Stimulated activated CD4-positive, alpha-beta T cell treated with anti-CD3 and anti-CD28 coated beads, Interleukin-15, amount 100 ng/mL, for 24 hours (primary cell): ENCODE data around the gene INTS11.
"Not testable (repeated sequence)": the region's sequence is repeated elsewhere in the genome, so short reads cannot be mapped to it uniquely, and the experiment has no call there.

Experiments
- DNase-seq: peaks from one replicate; pipeline ENCODE4 v3.0.0-alpha.2; 2020

The INTS11 gene

DNA sequence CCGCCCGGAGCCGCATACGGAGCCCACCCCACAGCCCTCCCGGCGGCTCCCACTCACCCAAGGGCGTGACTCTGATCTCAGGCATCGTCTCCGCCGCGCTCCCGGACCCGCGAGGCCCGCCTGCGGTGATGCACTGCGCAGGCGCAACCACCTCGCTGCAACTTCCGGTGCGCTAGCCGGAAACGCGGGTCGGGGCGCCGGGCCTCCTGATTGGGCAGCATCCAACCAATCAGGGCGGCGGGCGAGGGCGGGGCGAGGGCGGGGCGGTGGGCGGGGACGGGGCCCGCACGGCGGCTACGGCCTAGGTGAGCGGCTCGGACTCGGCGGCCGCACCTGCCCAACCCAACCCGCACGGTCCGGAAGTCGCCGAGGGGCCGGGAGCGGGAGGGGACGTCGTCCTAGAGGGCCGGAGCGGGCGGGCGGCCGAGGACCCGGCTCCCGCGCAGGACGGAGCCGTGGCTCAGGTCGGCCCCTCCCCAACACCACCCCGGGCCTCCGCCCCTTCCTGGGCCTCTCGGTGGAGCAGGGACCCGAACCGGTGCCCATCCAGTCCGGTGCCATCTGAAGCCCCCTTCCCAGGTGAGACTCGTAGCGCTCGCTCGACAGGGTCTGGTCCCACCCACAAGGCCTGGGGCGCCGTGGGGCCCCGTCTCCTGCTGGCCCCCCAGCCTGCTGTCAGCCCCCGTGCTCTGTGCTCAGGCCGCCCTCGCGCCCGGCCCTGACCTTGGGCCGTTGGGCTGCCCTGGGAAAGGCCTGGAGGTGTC is at the start of gene INTS11, which contains the start of gene CPTP:
Gene INTS11, minus strand, starts transcription at position 137 of the 764 bp plus-strand sequence. Its CDS starts 52 bp downstream, at position 85.
Gene CPTP, plus strand, starts transcription at position 279 of the 764 bp plus-strand sequence. CDS start 2,109 bp downstream, outside the sequence.
- peak; percentile 97 for DNase-seq

DNA sequence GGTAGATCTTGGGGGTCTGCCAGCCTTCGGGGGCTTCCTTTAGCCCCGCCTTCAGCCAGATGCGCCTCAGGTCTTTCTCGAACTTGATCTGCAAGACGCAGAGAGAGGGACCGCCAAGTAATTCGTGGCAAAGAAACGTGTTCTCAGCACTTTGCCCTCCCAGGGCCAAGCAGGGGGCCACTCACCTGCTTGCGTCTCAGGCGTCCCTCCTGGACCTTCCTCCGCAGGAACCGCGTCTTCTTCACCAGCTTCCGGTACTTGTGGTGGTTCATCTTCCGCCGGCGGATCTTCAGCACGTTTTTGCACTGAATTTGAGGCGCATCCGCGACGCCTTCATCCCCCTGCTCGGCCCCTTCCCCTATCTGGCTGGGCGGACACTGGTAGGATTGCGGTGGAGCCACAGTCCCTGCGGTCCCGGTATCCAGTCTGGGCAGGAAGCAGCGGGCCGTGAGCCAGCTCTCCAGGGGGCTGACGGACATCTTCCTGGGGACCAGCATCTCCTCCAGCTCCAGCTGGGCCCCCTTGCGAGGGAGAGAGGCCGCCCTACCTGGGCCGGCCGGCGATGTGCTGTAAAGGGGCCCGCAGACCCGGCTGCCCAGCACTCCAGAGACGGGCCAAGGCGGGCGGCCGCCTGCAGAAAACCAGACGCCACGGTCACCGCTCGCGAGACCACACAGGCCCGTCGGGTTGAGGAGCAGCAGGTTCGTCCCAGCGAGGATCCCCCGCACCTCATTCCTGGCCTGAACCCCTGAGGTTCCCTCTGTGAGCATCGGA is 49.5 kb upstream of the INTS11 start:
- DNase-seq = no peak

DNA sequence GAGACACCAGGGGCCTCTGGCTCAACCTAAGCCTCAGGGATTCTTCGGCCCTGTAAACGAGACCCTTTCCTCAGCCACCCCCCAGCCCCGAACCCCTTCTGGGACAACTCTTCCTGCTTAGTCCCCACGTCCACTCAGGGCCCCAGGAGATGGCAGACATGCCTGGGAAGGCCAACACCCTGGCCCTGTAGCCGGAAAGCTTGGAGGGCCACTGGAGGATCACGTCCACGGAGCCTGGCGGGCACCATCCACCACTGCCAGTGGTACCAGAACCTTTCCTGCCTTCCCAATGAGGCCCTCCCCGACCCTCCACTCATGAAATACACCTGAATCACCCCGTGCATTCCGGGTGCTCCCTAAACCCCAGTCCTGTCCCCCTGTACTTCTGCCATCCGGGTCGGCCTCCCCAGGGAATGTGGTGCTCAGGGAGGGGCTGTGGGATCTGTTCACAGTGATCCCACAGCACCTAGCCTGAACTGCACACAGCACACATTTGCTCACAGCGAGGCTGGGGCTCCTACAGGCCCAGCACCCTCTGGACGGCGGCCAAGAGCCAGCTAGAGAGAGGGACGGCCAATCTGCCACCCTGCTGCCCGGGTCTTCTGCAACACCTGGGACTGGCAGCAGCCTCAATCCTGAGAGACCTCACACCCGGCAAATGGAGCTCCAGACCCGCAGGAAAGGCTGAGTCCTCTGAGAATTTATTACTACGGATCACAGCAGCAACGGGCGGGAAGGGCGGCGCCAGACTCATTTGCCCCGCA is 48.8 kb upstream of the INTS11 start:
- no peak for DNase-seq

DNA sequence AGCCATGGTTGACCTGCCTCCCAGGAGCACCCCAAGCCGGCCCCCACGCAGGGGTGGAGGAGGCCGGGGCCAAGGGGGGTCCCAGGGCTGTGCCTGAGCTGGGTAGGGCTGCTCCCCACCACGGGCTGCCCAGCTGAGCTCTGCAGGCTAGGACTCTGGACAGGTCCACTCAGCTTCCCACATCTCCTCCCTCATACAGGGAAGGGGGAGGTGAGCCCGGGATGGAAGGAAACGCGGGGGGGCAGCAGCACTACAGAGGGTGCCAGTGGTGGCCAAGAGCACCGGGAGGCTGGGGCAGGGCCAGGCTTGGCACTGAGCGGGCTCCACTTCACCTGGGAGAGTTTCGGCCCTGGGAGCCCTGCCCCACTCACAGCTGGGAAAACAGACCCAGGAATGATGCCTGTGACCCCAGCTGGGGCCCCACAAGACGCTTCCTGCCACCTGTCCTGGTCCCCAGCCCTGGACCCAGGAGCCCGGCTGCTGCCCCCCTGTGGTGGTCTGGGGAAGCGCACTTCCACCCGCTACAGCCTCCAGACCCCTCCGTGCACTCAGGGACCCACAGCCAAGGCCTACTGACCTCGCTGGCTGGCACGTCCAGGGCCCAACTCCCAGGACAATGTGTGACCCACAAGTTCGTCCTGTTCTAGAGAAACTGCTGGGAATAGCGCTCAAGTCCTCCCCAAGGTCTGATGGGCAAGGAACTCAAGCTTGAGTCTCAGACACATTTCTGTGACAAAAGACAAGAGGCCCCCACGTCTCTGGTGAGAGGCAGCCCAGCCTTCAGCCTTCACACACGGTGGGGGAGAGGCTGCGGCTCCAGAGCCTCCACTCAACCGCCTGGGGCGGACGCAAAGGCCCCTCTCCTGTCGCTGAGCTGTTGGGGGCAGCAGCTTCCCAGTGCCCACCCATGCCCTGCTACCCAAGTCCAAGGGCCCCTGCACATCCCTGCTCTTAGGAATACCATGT is 47.6 kb upstream of the INTS11 start:
- DNase-seq = peak; percentile 84

DNA sequence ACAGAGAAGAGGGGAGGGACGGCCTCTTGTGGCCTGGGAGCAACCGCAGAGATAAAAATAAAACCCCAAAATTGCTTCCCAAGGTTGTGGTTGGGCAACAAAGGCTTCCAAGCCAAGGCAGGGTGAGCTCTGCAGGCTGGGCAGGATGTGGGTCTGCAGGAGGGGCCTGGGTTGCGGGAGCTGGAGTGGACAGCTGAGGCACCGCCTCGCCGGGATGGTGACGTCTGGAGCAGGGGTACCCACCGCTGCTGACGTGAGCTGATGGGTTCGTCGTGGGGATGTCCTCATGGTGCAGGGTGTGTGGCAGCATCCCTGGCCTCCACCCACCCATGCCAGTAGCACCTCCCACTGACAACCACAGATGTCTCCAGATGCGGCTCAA is 46.9 kb upstream of the INTS11 start:
- DNase-seq = peak; percentile 42

DNA sequence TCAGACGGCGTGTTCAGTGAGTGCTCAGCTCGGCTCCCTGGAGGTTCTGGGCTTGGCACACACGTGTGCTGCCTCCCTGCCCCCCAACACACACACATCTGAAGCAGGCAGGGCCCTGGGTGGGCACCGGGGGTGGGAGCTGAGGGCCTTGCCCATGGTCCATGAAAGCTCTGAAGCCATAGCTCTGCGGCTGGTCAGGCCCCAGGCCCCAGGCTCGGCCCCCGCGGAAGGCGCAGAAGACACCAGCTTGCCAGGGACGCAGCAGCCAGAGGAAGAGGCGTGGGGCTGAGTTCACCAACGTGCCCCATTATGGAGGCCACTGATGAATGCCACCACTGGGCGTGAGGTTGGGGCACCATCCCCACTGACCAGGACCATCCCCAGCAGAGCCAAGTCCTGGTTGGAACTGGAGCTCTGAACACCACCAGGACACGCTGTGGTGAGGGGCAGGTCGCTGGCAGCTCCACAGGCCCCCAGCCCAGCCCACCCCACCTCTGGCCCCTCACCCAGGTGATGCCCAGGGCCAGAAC is 46.4 kb upstream of the INTS11 start:
- DNase-seq = no peak

DNA sequence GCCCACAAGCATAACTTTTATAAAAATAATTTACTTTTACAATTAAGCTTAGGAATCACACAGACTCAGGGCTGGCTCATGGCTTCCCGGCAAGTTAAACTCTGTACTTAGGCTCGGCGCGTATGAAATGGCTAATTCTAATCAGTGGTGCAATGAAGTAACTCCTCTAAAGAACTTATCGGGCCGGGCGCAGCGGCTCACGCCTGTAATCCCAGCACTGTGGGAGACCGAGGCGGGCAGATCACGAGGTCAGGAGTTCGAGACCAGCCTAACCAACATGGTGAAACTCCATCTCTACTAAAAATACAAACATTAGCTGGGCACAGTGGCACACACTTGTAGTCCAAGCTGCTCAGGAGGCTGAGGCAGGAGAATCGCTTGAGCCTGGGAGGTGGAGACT is 45.6 kb upstream of the INTS11 start:
- DNase-seq = not testable (repeated sequence)

DNA sequence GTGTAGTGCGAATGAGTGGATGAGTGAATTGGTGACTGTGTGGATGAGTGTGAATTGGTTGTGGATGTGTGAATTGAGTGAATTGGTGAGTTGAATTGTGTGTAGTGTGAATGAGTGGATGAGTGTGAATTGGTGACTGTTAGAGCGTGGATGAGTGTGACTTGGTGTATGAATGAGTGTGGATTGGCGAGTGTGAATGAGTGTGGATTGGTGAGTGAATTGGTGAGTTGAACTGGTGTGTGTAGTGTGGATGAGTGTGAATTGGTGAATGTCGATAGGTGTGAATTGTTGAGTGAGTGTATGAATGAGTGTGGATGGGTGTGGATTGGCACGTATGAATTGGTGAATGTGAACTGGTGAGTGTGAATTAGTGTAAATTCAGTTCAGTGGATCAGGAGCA is 42.9 kb upstream of the INTS11 start:
- no peak for DNase-seq

DNA sequence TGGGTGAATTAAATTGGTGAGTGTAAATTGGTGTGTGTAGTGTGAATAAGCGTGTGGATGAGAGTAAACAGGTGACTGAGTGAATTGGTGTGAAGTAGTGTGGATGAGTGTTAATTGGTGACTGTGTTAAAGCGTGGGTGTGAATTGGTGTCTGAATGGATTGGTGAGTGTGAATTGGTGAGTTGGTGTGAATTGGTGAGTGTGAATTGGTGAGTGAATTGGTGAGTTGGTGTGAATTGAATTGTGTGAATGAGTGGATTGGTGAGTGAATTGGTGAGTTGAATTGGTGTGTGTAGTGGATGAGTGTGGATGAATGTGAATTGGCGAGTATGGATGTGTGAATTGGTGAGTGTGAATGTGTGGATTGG is 42.2 kb upstream of the INTS11 start:
- DNase-seq = no peak

DNA sequence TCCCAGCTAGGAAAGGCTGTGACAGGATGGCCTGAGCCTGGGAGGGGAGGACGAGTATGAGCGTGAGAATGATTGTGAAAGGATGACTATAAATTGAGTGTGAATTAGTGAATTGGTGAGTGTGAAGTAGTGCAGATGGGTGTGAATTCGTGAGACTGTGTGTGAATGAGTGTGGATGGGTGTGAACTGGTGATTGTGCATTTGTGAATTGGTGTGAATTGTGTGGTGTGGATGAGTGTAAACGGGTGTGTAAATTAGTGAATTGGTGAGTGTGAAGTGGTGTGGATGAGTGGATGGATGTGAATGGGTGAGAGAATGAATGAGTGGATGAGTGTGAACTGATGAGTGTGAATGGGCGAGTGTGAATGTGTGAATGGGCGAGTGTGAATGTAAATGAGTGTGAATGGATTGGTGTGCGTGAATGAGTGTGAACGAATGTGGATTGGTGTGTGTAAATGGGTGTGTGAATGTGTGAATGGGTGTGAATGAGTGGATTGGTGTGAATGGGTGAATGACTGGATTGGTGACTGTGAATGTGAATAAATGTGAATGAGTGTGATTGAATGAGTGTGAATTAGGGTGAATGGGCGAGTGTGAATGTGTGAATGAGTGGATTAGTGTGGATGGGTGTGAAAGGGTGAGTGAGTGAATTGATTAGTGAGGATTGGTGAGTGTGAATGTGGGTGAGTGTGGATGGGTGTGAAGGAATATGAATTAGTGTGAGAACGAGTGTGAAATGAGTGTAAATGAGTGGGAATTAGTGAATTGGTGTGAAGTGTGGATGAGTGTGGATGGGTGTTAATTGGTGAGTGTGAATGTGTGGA is 41.6 kb upstream of the INTS11 start:
- no peak for DNase-seq

DNA sequence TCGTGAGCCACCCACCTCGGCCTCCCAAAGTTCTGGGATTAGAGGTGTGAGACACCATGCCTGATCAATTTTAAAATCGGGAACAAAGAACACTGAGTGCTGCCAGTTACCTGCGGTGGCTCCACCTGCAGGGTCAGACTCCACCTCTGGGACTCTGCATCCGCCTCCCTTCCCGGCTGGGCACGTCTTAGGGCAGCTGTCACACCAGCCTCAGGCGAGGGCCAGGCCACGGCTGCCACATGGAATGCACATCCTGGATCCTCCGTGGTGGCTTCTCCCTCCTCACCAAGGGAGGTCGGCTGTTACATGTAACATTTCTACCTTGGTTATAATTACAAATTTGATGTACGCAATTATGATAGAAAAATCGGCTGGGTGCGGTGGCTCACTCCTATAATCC is 39.8 kb upstream of the INTS11 start:
- no peak for DNase-seq

DNA sequence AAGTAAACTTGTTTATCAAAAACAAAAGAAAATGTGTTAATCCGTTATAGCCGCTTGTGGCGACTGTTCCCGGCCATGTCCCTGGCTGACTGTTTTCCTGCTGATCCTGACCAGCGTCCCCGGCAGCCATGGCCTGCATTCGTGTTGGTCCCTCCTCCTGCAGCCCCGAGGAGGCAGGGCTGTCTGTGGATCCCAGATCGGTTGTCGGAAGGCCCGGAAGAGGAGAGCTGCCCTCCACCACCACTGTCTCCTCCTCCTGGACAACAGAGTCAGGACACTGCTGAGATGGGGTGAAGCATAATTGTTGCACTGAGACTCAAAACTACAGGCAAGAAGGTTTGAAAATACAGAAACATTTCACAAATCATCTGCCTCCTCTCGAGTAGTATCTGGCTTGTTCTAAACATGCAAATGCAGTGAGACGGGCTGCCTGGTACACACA is 37.5 kb upstream of the INTS11 start:
- DNase-seq = no peak

DNA sequence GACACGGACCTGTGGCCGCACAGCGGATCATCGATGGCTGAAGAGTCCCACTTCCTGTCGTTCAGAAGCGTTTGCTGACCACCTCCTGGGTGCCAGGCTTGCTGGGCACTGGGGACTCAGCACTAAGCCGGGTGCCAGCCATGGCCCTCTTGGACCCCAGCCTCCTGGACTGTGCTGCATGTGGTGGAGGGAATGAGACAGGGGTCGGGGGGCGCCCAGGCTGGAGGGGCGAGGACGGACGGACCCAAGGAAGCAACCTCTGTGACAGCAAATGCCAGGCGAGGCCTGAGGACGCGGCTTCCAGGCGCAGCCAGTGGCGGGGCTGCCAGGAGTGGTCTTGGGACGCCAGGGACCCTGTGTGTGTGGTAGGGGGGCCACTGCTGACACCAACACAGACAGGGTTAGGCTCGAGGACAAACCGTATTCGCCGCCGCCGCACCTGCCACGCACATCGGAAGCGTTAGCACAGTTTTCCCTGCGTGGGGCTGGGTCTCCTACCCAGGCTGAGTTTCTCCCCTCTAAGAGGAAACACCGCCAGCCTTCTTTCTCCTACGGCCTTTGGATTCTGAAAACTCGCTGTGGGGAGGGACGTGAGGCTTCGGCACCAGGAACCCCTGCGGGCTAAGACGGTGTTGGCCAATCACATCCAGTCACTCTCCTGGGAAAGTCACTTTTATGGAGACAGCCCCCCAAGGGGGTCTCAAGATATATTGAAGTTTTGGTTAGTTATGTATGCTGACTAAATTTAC is 36.9 kb upstream of the INTS11 start:
- no peak for DNase-seq

DNA sequence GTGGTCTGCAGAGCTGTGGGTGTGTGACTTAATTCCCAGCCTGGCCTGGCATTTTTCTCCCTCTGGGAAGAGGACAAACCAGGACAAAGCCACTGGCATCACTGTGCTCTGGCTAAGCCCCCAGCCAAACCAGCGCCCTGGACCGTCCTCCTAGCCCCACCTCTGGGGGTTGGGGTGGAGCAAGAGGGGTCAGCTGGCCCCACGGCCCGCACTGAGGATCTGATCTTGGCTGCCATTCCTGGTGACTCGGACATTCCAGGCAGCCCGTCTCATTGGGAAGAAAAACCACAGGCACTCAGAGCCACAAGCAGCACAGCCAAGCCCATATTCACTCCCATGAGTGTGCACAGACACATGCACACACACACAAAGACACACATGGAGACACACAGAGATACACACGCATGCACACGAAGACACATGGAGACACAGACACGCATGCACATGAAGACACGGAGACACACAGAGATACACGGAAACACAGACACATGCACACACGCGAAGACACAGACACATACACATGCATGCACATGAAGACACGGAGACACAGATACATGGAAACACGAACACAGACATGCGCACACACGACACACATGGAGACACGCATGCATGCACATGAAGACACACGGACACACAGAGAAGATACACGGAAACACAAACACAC is 36.2 kb upstream of the INTS11 start:
- DNase-seq = no peak

DNA sequence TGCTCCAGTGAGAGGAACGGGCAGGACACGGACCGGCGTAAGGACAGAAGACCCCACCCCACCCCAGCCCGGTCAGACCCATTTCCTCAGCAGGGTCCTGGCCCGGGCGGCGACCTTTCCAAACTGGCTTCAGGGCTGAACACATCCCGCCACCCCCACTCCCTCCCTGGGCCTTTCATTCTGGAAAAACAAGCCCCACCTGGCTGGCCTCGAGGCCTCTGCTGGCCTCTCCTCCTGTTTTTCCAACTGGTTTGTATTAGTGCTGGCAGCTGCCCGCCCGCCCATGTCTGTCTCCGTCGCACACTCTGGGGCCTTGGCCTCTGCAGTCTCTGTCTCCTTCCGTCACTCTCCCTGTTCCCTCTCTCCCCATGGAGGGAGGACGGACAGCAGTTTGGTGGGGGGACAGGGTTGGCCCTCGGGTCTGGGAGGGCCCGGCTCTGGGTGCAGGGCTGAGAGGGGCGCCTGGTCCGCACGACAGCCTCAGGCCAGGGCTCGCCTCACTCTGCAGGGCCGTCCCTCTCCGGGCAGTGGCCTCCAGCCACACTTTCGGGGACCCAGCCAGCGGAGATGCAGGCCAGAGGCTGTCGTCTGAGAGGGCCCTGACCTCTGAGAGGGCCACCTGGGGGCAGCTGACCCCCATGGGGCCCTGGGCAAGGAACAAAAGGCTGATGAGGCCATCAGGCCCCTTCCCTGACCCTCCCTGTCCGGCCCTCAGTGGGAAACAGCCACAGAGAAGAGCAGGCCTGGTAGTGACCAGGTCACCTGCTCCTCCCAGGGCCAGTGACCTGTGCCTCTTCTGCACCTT is 35.4 kb upstream of the INTS11 start:
- no peak for DNase-seq

DNA sequence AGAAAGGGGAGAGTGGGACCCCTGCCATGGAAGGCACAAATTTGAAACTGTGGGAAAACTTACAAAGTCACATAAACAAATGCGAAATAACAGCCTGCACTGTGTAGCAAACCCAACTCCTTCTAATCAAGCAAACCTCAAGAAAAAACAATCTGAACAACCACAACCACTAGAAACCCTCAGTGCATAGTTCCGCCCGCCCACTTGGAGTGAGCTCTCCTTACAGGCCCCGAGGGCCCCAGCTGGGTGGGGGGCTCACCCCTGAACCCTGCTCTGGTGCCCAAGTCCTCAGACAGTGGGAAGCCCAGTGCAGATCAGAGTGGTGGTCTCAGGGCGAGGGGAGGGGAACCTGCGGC is 34.8 kb upstream of the INTS11 start:
- no peak for DNase-seq

DNA sequence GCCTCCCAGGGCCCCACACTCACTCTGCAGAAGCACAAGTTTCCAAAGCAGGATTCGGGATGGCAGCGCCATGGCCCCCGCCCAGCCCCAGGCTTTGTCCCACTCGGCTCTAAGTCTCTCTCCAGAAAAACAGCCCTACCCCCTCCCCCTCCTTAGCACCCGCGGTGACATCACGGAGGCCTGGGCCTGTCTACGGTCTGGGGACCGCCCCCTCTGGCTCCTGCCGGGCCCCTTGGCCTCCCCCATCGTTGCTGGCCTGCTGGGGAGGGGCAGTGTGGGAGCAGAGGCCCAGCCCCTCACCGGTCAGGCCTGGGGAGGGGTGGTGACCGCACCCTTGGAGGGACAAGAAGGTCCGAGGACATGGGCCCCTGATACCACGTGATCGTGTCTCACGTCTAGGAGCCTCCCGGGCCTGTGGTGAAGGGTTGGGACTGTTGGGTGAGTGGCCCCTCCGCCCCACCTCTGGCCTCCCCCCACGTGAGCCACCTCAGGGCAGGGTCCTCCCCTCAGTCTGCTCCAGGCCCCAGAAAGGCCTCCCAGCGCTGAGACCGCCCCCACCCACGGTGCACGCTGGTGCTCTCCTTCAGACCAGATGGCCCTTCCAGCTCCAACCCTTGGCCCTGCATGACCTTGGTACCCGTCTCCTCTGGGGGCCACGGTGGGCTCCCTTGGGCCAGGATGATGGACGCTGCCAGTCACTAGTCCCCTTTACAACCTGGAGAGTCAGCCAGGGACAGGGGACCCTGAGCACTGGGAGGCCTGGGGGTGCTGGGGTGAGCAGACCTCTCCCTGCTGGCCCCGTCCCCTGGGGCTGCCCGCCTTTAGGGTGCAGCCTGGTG is 34.2 kb upstream of the INTS11 start, which contains the start of gene MXRA8:
Gene MXRA8, minus strand, starts transcription at position 123 of the 839 bp plus-strand sequence. Its CDS starts 51 bp downstream, at position 72.
- no peak for DNase-seq
